Progenitor cell of endocrine pancreas (in vitro differentiated cells): ENCODE results near the gene EIF1AD. TPM values are rescaled to one million over a fixed set of nuclear protein-coding genes. Genes with fewer than 3 reads are reported as not detected.

Experiments
- DNase-seq: peaks from one replicate; pipeline ENCODE4 v3.0.0; 2021; ENCODE audit warnings: low spot score; ENCODE audit not compliant: unreplicated experiment
- H3K27ac Mint-ChIP-seq: 2 replicates; pipeline ENCODE4 v1.8.0; 2021; ENCODE audit warnings: mild to moderate bottlenecking, moderate library complexity, mixed read lengths
- H3K27me3 Mint-ChIP-seq: 2 replicates; pipeline ENCODE4 v1.8.0; 2021; ENCODE audit warnings: mixed read lengths
- H3K36me3 Mint-ChIP-seq: 2 replicates; pipeline ENCODE4 v1.8.0; 2022; ENCODE audit warnings: mixed read lengths; ENCODE audit not compliant: insufficient read depth
- H3K4me1 Mint-ChIP-seq: 2 replicates; pipeline ENCODE4 v1.8.0; 2021; ENCODE audit warnings: low read depth, mixed read lengths
- H3K4me3 Mint-ChIP-seq: 2 replicates; pipeline ENCODE4 v1.8.0; 2021; ENCODE audit warnings: low read depth, mild to moderate bottlenecking, moderate library complexity, mixed read lengths
- H3K9me3 Mint-ChIP-seq: 2 replicates; pipeline ENCODE4 v1.8.0; 2021; ENCODE audit warnings: low read depth, mixed read lengths
- CTCF ChIP-seq: fragments of 200-600 bp; sonication (generic); IDR thresholded peaks from one replicate; pipeline ENCODE4 v1.5.0; 2021; ENCODE audit warnings: antibody characterized with exemption, mild to moderate bottlenecking; ENCODE audit not compliant: unreplicated experiment
- total RNA-seq: library from RNA; stranded (reverse); gene quantifications from 2 replicates; pipeline ENCODE4 v1.2.1, GENCODE V29; 2021

The EIF1AD gene
- total RNA-seq, 1 donor from 2014 or later, result 40.1 TPM

GRCh38 chr11:65982824-65983588 is 19.0 kb downstream of the EIF1AD start:
- no peaks in the 10 kb centered on the region for H3K9me3 Mint-ChIP-seq
- H3K4me1 Mint-ChIP-seq, result no peaks in the 10 kb centered on the region
- no peak for TF ChIP-seq CTCF
- H3K27me3 Mint-ChIP-seq, result no peaks in the 10 kb centered on the region
- DNase-seq, result no peak
- peaks cover 2% of the 10 kb centered on the region for H3K36me3 Mint-ChIP-seq
- no peak overlapping the region for H3K4me3 Mint-ChIP-seq
- H3K27ac Mint-ChIP-seq, result no peak overlapping the region

- no peaks in the 10 kb centered on the region for H3K27me3 Mint-ChIP-seq
- H3K27ac Mint-ChIP-seq, result no peak overlapping the region
- no peaks in the 10 kb centered on the region for H3K9me3 Mint-ChIP-seq
- H3K36me3 Mint-ChIP-seq, result peaks cover 2% of the 10 kb centered on the region
- DNase-seq, result no peak
- H3K4me3 Mint-ChIP-seq, result no peak overlapping the region
- no peak for TF ChIP-seq CTCF
- no peaks in the 10 kb centered on the region for H3K4me1 Mint-ChIP-seq
These were observed 19.8 kb downstream of the EIF1AD start for GRCh38 chr11:65981972-65982823.

- peaks cover 2% of the 10 kb centered on the region for H3K36me3 Mint-ChIP-seq
- no peaks in the 10 kb centered on the region for H3K9me3 Mint-ChIP-seq
- no peak overlapping the region for H3K27ac Mint-ChIP-seq
- no peak for DNase-seq
- H3K27me3 Mint-ChIP-seq, result no peaks in the 10 kb centered on the region
- H3K4me1 Mint-ChIP-seq, result no peaks in the 10 kb centered on the region
- no peak overlapping the region for H3K4me3 Mint-ChIP-seq
- TF ChIP-seq CTCF, result no peak
These were observed 20.7 kb downstream of the EIF1AD start for GRCh38 chr11:65981101-65981740.

GRCh38 chr11:65979261-65979759 is 22.6 kb downstream of the EIF1AD start:
- Mint-ChIP-seq H3K27me3 (no peaks in the 10 kb centered on the region), H3K4me3 (no peak overlapping the region), H3K36me3 (peaks cover 6% of the 10 kb centered on the region), H3K27ac (no peak overlapping the region), H3K4me1 (no peaks in the 10 kb centered on the region), H3K9me3 (no peaks in the 10 kb centered on the region)
- no peak for DNase-seq
- TF ChIP-seq CTCF, result no peak
